ENCODE data around the gene MC1R.
"Not testable (repeated sequence)": the region's sequence is repeated elsewhere in the genome, so short reads cannot be mapped to it uniquely, and the experiment has no call there.

MC1R gene

GRCh38 chr16:89914642-89915285 lies 3.9 kb upstream of the MC1R start:
- peaks cover 22 to 33% of the 10 kb centered on the region in 2 donors for H3K4me1 Mint-ChIP-seq
- peak overlapping the region; percentile 67 for H3K27ac Mint-ChIP-seq
- DNase-seq; H3K9me3 Mint-ChIP-seq; ATAC-seq (replicated peaks); H3K4me3 Mint-ChIP-seq: not testable (repeated sequence)
- peaks cover 14 to 15% of the 10 kb centered on the region in 2 donors for H3K27me3 Mint-ChIP-seq
- H3K36me3 Mint-ChIP-seq = peaks cover 19 to 44% of the 10 kb centered on the region in 2 donors

- Mint-ChIP-seq H3K9me3 (no peaks in the 10 kb centered on the region), H3K27me3 (peaks cover 22% of the 10 kb centered on the region in 2 donors), H3K4me3 (no peak overlapping the region), H3K4me1 (peaks cover 23 to 30% of the 10 kb centered on the region in 2 donors), H3K36me3 (peaks cover 17 to 36% of the 10 kb centered on the region in 2 donors), H3K27ac (peak overlapping the region; percentile 67)
- ATAC-seq (replicated peaks) (no peak), DNase-seq (no peak)
Measured at GRCh38 chr16:89915303-89916232, 3.1 kb upstream of the MC1R start.

DNA sequence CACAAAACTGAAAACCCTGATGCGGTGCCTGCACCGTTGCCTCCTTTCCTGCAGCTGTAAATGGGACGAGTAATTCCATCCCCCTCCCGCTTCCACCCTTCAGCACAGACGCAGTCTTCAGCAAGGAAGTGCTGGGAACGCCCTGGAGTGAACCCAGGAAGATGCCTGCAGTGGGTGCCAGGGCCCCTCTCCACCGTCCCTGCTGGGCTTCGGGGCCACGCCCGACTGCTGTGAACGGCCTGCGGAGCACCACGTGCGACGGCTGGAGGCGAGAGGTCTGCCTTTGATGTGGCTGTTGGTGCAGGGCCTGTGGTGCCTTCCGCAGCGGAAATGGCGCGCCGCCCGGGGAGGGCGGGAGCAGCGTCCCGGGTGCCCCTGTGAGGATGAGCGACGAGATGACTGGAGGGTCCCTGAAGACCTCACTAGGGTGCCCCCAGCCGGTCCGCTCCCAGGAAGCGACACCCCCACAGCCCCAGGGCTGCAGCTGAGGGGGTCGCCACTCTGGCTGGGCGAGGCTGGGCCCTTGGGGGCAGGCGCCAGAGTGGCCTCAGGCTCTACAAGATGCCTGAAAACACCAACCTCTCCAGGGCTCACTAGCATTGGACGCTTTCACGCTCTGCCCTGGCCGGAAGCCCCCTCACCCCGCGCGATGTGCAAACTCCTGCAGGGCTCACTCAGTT lies 749 bp upstream of the MC1R start:
- H3K27ac Mint-ChIP-seq = peak overlapping the region; percentile 75
- peaks cover 29 to 49% of the 10 kb centered on the region in 2 donors for H3K4me1 Mint-ChIP-seq

GRCh38 chr16:89919535-89920406 lies 1.1 kb downstream of the MC1R start:
- ATAC-seq (replicated peaks) (no peak), DNase-seq (no peak)
- Mint-ChIP-seq H3K27me3 (peaks cover 47 to 53% of the 10 kb centered on the region in 2 donors), H3K4me1 (peaks cover 24 to 60% of the 10 kb centered on the region in 2 donors), H3K9me3 (no peaks in the 10 kb centered on the region), H3K4me3 (peak overlapping the region in 1 of 2 donors; percentile 8), H3K36me3 (peaks cover 3 to 7% of the 10 kb centered on the region in 2 donors), H3K27ac (no peak overlapping the region)

More for the DNA sequence above, 749 bp upstream of the MC1R start:
- peaks cover 37 to 44% of the 10 kb centered on the region in 2 donors for H3K27me3 Mint-ChIP-seq
- ATAC-seq (replicated peaks) (peak; percentile 70 to 87), DNase-seq (peak; percentile 44)
- peaks cover 9 to 19% of the 10 kb centered on the region in 2 donors for H3K36me3 Mint-ChIP-seq
- H3K9me3 Mint-ChIP-seq = no peaks in the 10 kb centered on the region
- peak overlapping the region; percentile 72 to 87 for H3K4me3 Mint-ChIP-seq

DNA sequence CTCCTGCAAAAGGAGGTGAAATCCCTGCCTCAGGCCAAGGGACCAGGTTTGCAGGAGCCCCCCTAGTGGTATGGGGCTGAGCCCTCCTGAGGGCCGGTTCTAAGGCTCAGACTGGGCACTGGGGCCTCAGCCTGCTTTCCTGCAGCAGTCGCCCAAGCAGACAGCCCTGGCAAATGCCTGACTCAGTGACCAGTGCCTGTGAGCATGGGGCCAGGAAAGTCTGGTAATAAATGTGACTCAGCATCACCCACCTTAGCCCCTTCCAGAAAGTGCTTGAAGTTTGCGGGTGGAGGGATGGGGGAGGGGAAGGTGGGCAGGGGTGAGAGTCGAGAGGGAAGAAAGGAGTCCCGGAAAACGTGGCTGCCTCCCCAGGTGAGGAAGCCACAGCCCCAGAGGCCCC lies 2.1 kb downstream of the MC1R start:
- H3K9me3 Mint-ChIP-seq = no peaks in the 10 kb centered on the region
- no peak for DNase-seq
- H3K27me3 Mint-ChIP-seq = peaks cover 54 to 59% of the 10 kb centered on the region in 2 donors
- H3K36me3 Mint-ChIP-seq = peaks cover 0 to 3% of the 10 kb centered on the region in 2 donors
- peaks cover 24 to 68% of the 10 kb centered on the region in 2 donors for H3K4me1 Mint-ChIP-seq
- ATAC-seq (replicated peaks) = no peak
- H3K4me3 Mint-ChIP-seq = no peak overlapping the region
- H3K27ac Mint-ChIP-seq = peak overlapping the region; percentile 20

- Mint-ChIP-seq H3K27me3 (peaks cover 54 to 59% of the 10 kb centered on the region in 2 donors), H3K4me3 (no peak overlapping the region), H3K9me3 (no peaks in the 10 kb centered on the region), H3K36me3 (peaks cover 0 to 3% of the 10 kb centered on the region in 2 donors), H3K27ac (no peak overlapping the region), H3K4me1 (peaks cover 24 to 65% of the 10 kb centered on the region in 2 donors)
- DNase-seq (no peak), ATAC-seq (replicated peaks) (no peak)
Measured at GRCh38 chr16:89921131-89921701, 2.6 kb downstream of the MC1R start.

DNA sequence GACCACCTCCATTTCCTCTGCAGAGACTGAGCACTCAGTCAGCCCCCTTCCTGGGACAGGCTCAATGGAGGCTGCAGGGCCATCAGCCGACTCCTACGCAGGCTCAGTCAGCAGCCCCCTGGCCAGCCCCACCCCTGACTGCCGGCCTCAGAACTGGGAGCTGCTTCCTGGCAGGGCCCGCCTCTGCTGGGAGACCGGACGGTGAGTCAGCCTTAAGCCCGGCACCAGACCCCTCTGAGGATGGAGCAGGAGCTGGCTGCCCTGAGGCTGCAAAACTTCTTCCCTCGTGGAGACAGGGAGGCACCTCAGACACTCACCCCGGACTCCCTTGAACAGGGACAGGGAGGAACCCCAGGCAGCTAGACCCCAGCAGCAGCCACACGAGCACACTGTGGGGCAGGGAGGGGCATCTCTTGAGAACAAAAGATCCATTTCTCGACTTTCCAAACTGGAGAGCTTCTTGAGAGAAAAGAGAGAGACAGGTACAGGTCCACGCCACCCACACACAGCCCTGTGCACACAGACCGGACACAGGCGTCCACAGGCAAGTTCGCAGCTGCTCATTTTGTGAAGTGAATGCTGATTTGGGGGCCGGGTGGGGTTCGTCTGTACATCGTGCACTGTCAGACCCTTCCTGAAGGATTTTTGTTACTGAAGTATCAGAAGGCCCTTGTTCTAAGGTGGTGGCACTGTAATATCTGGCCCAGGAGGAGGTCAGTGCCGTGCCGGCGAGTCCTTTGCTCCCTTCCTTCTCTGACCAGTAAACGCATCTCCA lies 3.2 kb downstream of the MC1R start:
- no peaks in the 10 kb centered on the region for H3K9me3 Mint-ChIP-seq
- H3K27me3 Mint-ChIP-seq = peaks cover 54 to 65% of the 10 kb centered on the region in 2 donors
- peaks cover 0 to 3% of the 10 kb centered on the region in 2 donors for H3K36me3 Mint-ChIP-seq
- no peak for DNase-seq
- no peak for ATAC-seq (replicated peaks)
- H3K4me1 Mint-ChIP-seq = peaks cover 24 to 70% of the 10 kb centered on the region in 2 donors
- no peak overlapping the region for H3K27ac Mint-ChIP-seq
- peak overlapping the region in 1 of 2 donors; percentile 35 for H3K4me3 Mint-ChIP-seq

- no peaks in the 10 kb centered on the region for H3K9me3 Mint-ChIP-seq
- no peak overlapping the region for H3K27ac Mint-ChIP-seq
- peak overlapping the region; percentile 70 to 79 for H3K4me3 Mint-ChIP-seq
- peaks cover 54 to 67% of the 10 kb centered on the region in 2 donors for H3K27me3 Mint-ChIP-seq
- DNase-seq (no peak), ATAC-seq (replicated peaks) (peak in 1 of 2 donors; percentile 9)
- peaks cover 0 to 3% of the 10 kb centered on the region in 2 donors for H3K36me3 Mint-ChIP-seq
- peaks cover 24 to 70% of the 10 kb centered on the region in 2 donors for H3K4me1 Mint-ChIP-seq
Measured at GRCh38 chr16:89922477-89922883, 3.8 kb downstream of the MC1R start.

DNA sequence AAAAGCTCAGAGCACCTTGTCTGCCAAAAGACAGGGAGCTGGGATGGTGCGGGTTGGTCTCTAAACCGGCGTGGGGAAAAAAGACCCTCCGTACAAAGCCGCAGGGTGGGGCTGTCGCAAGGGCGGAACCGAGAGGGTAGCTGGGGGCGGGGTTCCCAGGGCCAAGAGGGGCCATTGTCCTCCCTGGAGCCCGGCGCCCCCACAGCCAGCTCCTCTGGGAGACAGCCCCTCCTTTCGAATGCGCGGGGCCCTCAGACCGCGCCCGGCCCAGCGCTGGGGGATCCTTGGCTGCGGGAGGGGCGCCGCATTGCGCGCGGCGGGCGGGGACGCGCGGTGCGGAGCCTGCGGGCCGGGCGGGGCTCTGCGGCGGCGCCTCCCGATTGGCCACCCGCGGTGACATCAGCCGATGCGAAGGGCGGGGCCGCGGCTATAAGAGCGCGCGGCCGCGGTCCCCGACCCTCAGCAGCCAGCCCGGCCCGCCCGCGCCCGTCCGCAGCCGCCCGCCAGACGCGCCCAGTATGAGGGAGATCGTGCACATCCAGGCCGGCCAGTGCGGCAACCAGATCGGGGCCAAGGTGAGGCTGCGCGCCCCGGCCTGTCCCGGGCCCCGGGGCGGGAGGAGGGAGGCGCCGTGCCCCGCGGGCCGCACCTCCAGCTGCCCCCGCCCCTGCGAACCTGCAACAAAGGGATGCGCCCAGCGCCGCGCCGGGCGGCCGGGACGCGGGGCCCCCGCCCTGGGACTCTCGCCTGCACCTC lies 4.4 kb downstream of the MC1R start, which contains the start of gene TUBB3:
TUBB3 (plus strand) TSS at position 459 of the 756 bp plus-strand sequence; CDS start at position 519, 60 bp downstream.
- Mint-ChIP-seq H3K9me3 (no peaks in the 10 kb centered on the region), H3K36me3 (peaks cover 0 to 3% of the 10 kb centered on the region in 2 donors), H3K27ac (no peak within 1 kb of the TSS), H3K4me1 (peaks cover 19 to 65% of the 10 kb centered on the region in 2 donors), H3K27me3 (peaks cover 50 to 72% of the 10 kb centered on the region in 2 donors), H3K4me3 (peak within 1 kb of the TSS; percentile 70 to 79)
- no peak for DNase-seq
- ATAC-seq (replicated peaks) = peak; percentile 20 to 44

GRCh38 chr16:89923640-89924296 lies 5.1 kb downstream of the MC1R start:
- Mint-ChIP-seq H3K27ac (no peak overlapping the region), H3K36me3 (peaks cover 0 to 3% of the 10 kb centered on the region in 2 donors), H3K27me3 (peaks cover 47 to 68% of the 10 kb centered on the region in 2 donors), H3K4me1 (peaks cover 16 to 58% of the 10 kb centered on the region in 2 donors), H3K9me3 (no peaks in the 10 kb centered on the region), H3K4me3 (peak overlapping the region; percentile 25 to 32)
- DNase-seq (no peak), ATAC-seq (replicated peaks) (no peak)

- Mint-ChIP-seq H3K9me3 (no peaks in the 10 kb centered on the region), H3K4me3 (no peak overlapping the region), H3K4me1 (peaks cover 13 to 55% of the 10 kb centered on the region in 2 donors), H3K27me3 (peaks cover 42 to 62% of the 10 kb centered on the region in 2 donors), H3K27ac (no peak overlapping the region), H3K36me3 (peaks cover 0 to 3% of the 10 kb centered on the region in 2 donors)
- DNase-seq (no peak), ATAC-seq (replicated peaks) (no peak)
Measured at GRCh38 chr16:89924297-89924924, 5.7 kb downstream of the MC1R start.
